ENCODE measurements around the gene DUOXA1. TPM values are rescaled to one million over a fixed set of nuclear protein-coding genes. Genes with fewer than 3 reads are reported as not detected.
"Not testable (repeated sequence)": the region's sequence is repeated elsewhere in the genome, so short reads cannot be mapped to it uniquely, and the experiment has no call there.

Gene DUOXA1
- total RNA-seq, 2 donors from 2014 or later: not detected

- no peak for DNase-seq (ENCODE audit: low spot score)
- Mint-ChIP-seq H3K4me1 (ENCODE audit: low read depth in 2 of 2) (no peaks in the 10 kb centered on the region), H3K36me3 (no peaks in the 10 kb centered on the region), H3K4me3 (no peak overlapping the region), H3K9me3 (no peaks in the 10 kb centered on the region), H3K27ac (peak overlapping the region in 1 of 2 donors; percentile 4), H3K27me3 (peaks cover 21 to 34% of the 10 kb centered on the region in 2 donors)
- no peak for ATAC-seq
Observed at GRCh38 chr15:45091576-45091975, 38.1 kb downstream of the DUOXA1 start.

- H3K27me3 Mint-ChIP-seq: peaks cover 21 to 34% of the 10 kb centered on the region in 2 donors
- DNase-seq (ENCODE audit: low spot score) (no peak), ATAC-seq (no peak)
- H3K27ac Mint-ChIP-seq: peak overlapping the region in 1 of 2 donors; percentile 4
- H3K9me3 Mint-ChIP-seq: no peaks in the 10 kb centered on the region
- H3K36me3 Mint-ChIP-seq: no peaks in the 10 kb centered on the region
- H3K4me3 Mint-ChIP-seq: no peak overlapping the region
- no peaks in the 10 kb centered on the region for H3K4me1 Mint-ChIP-seq (ENCODE audit: low read depth in 2 of 2)
Observed at GRCh38 chr15:45091161-45091560, 38.5 kb downstream of the DUOXA1 start.

- H3K9me3 Mint-ChIP-seq: no peaks in the 10 kb centered on the region
- H3K4me3 Mint-ChIP-seq: no peak overlapping the region
- H3K27me3 Mint-ChIP-seq: peaks cover 21 to 34% of the 10 kb centered on the region in 2 donors
- H3K27ac Mint-ChIP-seq: no peak overlapping the region
- peak in 1 of 2 donors; percentile 70 for ATAC-seq
- no peak for DNase-seq (ENCODE audit: low spot score)
- H3K4me1 Mint-ChIP-seq (ENCODE audit: low read depth in 2 of 2): no peaks in the 10 kb centered on the region
- H3K36me3 Mint-ChIP-seq: no peaks in the 10 kb centered on the region
Observed at GRCh38 chr15:45089712-45090373, 39.8 kb downstream of the DUOXA1 start.

GRCh38 chr15:45088801-45089711 is 40.6 kb downstream of the DUOXA1 start:
- Mint-ChIP-seq H3K9me3 (no peaks in the 10 kb centered on the region), H3K4me3 (no peak overlapping the region), H3K27me3 (peaks cover 24 to 40% of the 10 kb centered on the region in 2 donors), H3K4me1 (ENCODE audit: low read depth in 2 of 2) (no peaks in the 10 kb centered on the region), H3K27ac (no peak overlapping the region), H3K36me3 (no peaks in the 10 kb centered on the region)
- no peak for DNase-seq (ENCODE audit: low spot score)
- ATAC-seq: no peak

GRCh38 chr15:45087513-45087912 is 42.2 kb downstream of the DUOXA1 start:
- no peak for DNase-seq (ENCODE audit: low spot score)
- Mint-ChIP-seq H3K4me3 (no peak overlapping the region), H3K4me1 (ENCODE audit: low read depth in 2 of 2) (no peaks in the 10 kb centered on the region), H3K36me3 (no peaks in the 10 kb centered on the region), H3K27ac (no peak overlapping the region), H3K9me3 (no peaks in the 10 kb centered on the region), H3K27me3 (peaks cover 23 to 45% of the 10 kb centered on the region in 2 donors)
- no peak for ATAC-seq

- peaks cover 11 to 23% of the 10 kb centered on the region in 2 donors for H3K27me3 Mint-ChIP-seq
Observed at GRCh38 chr15:45084163-45084562, 45.5 kb downstream of the DUOXA1 start.

DNA sequence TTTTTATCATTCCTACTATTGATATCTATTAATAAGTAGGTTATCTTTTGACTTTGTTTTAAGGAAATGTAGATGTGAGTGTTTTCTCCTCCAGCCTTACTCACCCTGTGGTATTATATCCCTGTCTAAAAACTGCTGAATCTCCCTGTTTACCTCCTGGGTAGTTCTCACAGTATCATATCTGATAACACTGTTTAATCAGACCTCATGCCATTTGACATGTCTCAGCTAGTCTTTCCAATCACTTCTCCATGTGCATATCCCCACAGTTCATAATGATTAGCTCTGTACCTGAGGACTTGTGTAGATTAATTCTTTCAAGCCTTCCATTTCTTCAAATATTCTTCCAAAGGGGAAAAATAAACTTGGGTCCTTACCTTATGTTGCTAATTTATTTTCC is 46.5 kb downstream of the DUOXA1 start:
- DNase-seq (ENCODE audit: low spot score) (no peak), ATAC-seq (no peak)
- Mint-ChIP-seq H3K27ac (no peak overlapping the region), H3K9me3 (no peaks in the 10 kb centered on the region), H3K4me1 (ENCODE audit: low read depth in 2 of 2) (no peaks in the 10 kb centered on the region), H3K36me3 (no peaks in the 10 kb centered on the region), H3K27me3 (peaks cover 9 to 23% of the 10 kb centered on the region in 2 donors), H3K4me3 (no peak overlapping the region)

More at GRCh38 chr15:45084163-45084562, 45.5 kb downstream of the DUOXA1 start:
- H3K36me3 Mint-ChIP-seq: no peaks in the 10 kb centered on the region
- no peak overlapping the region for H3K27ac Mint-ChIP-seq
- H3K9me3 Mint-ChIP-seq: no peaks in the 10 kb centered on the region
- DNase-seq (ENCODE audit: low spot score) (no peak), ATAC-seq (no peak)
- no peak overlapping the region for H3K4me3 Mint-ChIP-seq
- no peaks in the 10 kb centered on the region for H3K4me1 Mint-ChIP-seq (ENCODE audit: low read depth in 2 of 2)

GRCh38 chr15:45082412-45082811 is 47.3 kb downstream of the DUOXA1 start:
- peak in 1 of 2 donors; percentile 57 for ATAC-seq
- H3K4me3 Mint-ChIP-seq; H3K27ac Mint-ChIP-seq; DNase-seq (ENCODE audit: low spot score); H3K9me3 Mint-ChIP-seq; H3K36me3 Mint-ChIP-seq; H3K4me1 Mint-ChIP-seq (ENCODE audit: low read depth in 2 of 2): not testable (repeated sequence)
- peaks cover 11 to 22% of the 10 kb centered on the region in 2 donors for H3K27me3 Mint-ChIP-seq

- ATAC-seq; DNase-seq (ENCODE audit: low spot score); H3K27ac Mint-ChIP-seq; H3K4me3 Mint-ChIP-seq; H3K4me1 Mint-ChIP-seq (ENCODE audit: low read depth in 2 of 2); H3K36me3 Mint-ChIP-seq; H3K9me3 Mint-ChIP-seq: not testable (repeated sequence)
- peaks cover 8 to 16% of the 10 kb centered on the region in 2 donors for H3K27me3 Mint-ChIP-seq
Observed at GRCh38 chr15:45080593-45080992, 49.1 kb downstream of the DUOXA1 start.

DNA sequence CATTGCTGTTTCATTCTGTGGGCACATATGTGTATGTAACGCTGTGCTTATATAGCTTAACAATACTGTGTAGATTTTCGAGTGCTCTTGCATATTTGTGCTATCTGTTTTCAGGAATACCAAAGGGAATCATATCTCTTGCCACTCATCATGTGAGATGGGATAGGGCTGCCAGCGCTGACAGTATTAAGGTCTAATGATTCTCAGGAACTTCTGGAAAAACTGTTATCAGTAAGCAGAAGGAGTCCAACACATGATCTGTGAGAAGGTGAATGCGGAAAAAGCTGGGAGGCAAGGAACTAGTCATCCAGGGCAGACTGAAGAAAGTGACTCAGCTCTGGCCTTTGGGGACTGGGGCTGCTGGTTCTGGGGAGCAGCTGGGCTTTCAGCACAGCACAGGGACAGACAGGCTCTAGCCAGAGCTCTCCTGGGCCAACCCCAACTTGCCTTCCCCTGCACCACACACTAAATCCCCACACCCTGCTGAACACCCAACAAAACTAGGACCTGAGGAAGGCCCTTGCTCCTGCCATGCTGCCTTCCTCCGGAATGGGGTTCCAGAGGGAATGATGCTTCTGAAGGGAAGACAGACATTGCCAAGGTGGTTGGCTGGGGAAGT is 49.9 kb downstream of the DUOXA1 start:
- H3K9me3 Mint-ChIP-seq, H3K27ac Mint-ChIP-seq: not testable (repeated sequence)

GRCh38 chr15:45079201-45079600 is 50.5 kb downstream of the DUOXA1 start:
- not testable (repeated sequence) for ATAC-seq

More for the DNA sequence above, 49.9 kb downstream of the DUOXA1 start:
- not testable (repeated sequence) for H3K36me3 Mint-ChIP-seq; H3K4me3 Mint-ChIP-seq; ATAC-seq; H3K4me1 Mint-ChIP-seq (ENCODE audit: low read depth in 2 of 2); DNase-seq (ENCODE audit: low spot score)
- peaks cover 8 to 16% of the 10 kb centered on the region in 2 donors for H3K27me3 Mint-ChIP-seq

GRCh38 chr15:45077391-45077790 is 52.3 kb downstream of the DUOXA1 start:
- not testable (repeated sequence) for DNase-seq (ENCODE audit: low spot score); H3K4me1 Mint-ChIP-seq (ENCODE audit: low read depth in 2 of 2); ATAC-seq; H3K9me3 Mint-ChIP-seq; H3K36me3 Mint-ChIP-seq; H3K4me3 Mint-ChIP-seq; H3K27ac Mint-ChIP-seq; H3K27me3 Mint-ChIP-seq

More at GRCh38 chr15:45079201-45079600, 50.5 kb downstream of the DUOXA1 start:
- H3K27me3 Mint-ChIP-seq: peaks cover 5 to 12% of the 10 kb centered on the region in 2 donors
- not testable (repeated sequence) for H3K27ac Mint-ChIP-seq; DNase-seq (ENCODE audit: low spot score); H3K36me3 Mint-ChIP-seq; H3K4me1 Mint-ChIP-seq (ENCODE audit: low read depth in 2 of 2); H3K9me3 Mint-ChIP-seq; H3K4me3 Mint-ChIP-seq

- H3K27ac Mint-ChIP-seq; DNase-seq (ENCODE audit: low spot score); H3K4me1 Mint-ChIP-seq (ENCODE audit: low read depth in 2 of 2); ATAC-seq; H3K27me3 Mint-ChIP-seq; H3K36me3 Mint-ChIP-seq; H3K9me3 Mint-ChIP-seq; H3K4me3 Mint-ChIP-seq: not testable (repeated sequence)
Observed at GRCh38 chr15:45075440-45076320, 54.0 kb downstream of the DUOXA1 start.

All from natural killer cell treated with Interleukin-12 subunit alpha and Interleukin-12 subunit beta and Interleukin-15 and Interleukin-18, amount 100 ng/mL, for 72 hours (primary cell).